Liver (tissue), 3 donors: ENCODE results near the gene NR2C1.
A peak's percentile ranks its signal among the peaks of the same experiment; 100 is the strongest.

ENCODE experiments used
- ATF3 ChIP-seq: IDR thresholded peaks from 2 replicates; pipeline ENCODE4 v1.6.1; 2016; ENCODE audit warnings: antibody characterized with exemption
- CTCF ChIP-seq: fragments of 150-350 bp; IDR thresholded peaks from 2 replicates; pipeline ENCODE4 v1.5.1; 2017; ENCODE audit warnings: improper control_type of control experiment, low read depth, low read length; ENCODE audit not compliant: missing input control
- EGR1 ChIP-seq, 2 donors: IDR thresholded peaks; 2 replicates each; pipeline ENCODE4 v1.6.1; 2016 to 2018; ENCODE audit warnings: antibody characterized with exemption in 2 of 2, low read depth in 2 of 2
- GABPA ChIP-seq, 2 donors: IDR thresholded peaks in 1 of 2; conservative IDR thresholded peaks in 1 of 2; 2 replicates each; pipeline ENCODE4 v1.6.1; 2016; ENCODE audit warnings: antibody characterized with exemption in 2 of 2, mild to moderate bottlenecking in 1 of 2, moderate library complexity in 1 of 2
- HNF4A ChIP-seq, 2 donors: conservative IDR thresholded peaks; 2 replicates each; pipeline ENCODE4 v1.6.1; 2016; ENCODE audit warnings: antibody characterized with exemption in 2 of 2, mild to moderate bottlenecking in 2 of 2
- JUND ChIP-seq, 2 donors: IDR thresholded peaks; 2 replicates each; pipeline ENCODE4 v1.6.1; 2016; ENCODE audit warnings: antibody characterized with exemption in 2 of 2
- RAD21 ChIP-seq, 2 donors: IDR thresholded peaks; 2 replicates each; pipeline ENCODE4 v1.6.1; 2016; ENCODE audit warnings: antibody characterized with exemption in 2 of 2, mild to moderate bottlenecking in 2 of 2
- REST ChIP-seq: IDR thresholded peaks from 2 replicates; pipeline ENCODE4 v1.6.1; 2016; ENCODE audit warnings: antibody characterized with exemption, mild to moderate bottlenecking
- SP1 ChIP-seq: IDR thresholded peaks from 2 replicates; pipeline ENCODE4 v1.6.1; 2018; ENCODE audit warnings: antibody characterized with exemption, mild to moderate bottlenecking
- YY1 ChIP-seq: IDR thresholded peaks from 2 replicates; pipeline ENCODE4 v1.6.1; 2016; ENCODE audit warnings: antibody characterized with exemption, mild to moderate bottlenecking
- donor health status: healthy.
- donor health status: healthy.

GRCh38 chr12:95003213-95003920 lies 70.1 kb downstream of the NR2C1 start, which contains the start of gene NDUFA12:
- TF ChIP-seq CTCF: no peak
- TF ChIP-seq JUND (IDR thresholded peaks at IDR 0.05): no peak
- TF ChIP-seq RAD21 (IDR thresholded peaks at IDR 0.05): peak; percentile 24 to 49
- peak; percentile 60 for TF ChIP-seq REST
- no peak for TF ChIP-seq ATF3
- TF ChIP-seq GABPA (IDR thresholded peaks at IDR 0.05 in 1 of 2, conservative IDR thresholded peaks at IDR 0.05 in 1 of 2): peak; percentile 44 to 82
- TF ChIP-seq SP1: peak; percentile 32
- no peak for TF ChIP-seq EGR1 (IDR thresholded peaks at IDR 0.05; ENCODE audit: low read depth in 2 of 2)
- TF ChIP-seq HNF4A (conservative IDR thresholded peaks at IDR 0.05): no peak
- TF ChIP-seq YY1: peak; percentile 98
